GM21825 (cell line): ENCODE results near the gene RNU2-63P.
"Not testable (repeated sequence)": the region's sequence is repeated elsewhere in the genome, so short reads cannot be mapped to it uniquely, and the experiment has no call there.

Source experiments
- ATAC-seq: cut with Tn5 transposase; IDR thresholded peaks from one replicate; pipeline ENCODE4 v1.9.1; 2021; ENCODE audit warnings: mild to moderate bottlenecking, moderate library complexity; ENCODE audit not compliant: unreplicated experiment

Gene RNU2-63P

DNA sequence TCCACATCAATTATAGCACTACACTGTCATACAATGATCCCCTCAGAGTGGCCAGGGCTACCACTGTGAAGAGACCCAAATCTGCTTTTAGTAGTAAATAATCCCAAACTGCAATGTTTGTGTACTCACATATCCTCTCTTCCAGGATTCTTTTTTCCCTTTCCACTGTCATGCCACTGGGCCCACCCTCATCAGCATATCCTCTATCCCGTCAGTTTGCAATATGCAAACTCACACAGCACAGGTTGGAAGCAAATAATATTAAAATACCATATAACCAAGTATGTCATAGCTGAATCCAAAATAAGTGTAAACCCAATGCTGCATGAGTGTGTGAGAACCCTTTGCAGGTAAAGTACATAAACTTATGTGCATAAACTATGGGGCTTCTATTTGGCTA, 28.9 kb downstream of the RNU2-63P start:
- ATAC-seq = not testable (repeated sequence)

GRCh38 chr2:87985902-87986301, 30.4 kb downstream of the RNU2-63P start:
- ATAC-seq = not testable (repeated sequence)

GRCh38 chr2:87981182-87981581, 35.2 kb downstream of the RNU2-63P start:
- ATAC-seq = not testable (repeated sequence)

DNA sequence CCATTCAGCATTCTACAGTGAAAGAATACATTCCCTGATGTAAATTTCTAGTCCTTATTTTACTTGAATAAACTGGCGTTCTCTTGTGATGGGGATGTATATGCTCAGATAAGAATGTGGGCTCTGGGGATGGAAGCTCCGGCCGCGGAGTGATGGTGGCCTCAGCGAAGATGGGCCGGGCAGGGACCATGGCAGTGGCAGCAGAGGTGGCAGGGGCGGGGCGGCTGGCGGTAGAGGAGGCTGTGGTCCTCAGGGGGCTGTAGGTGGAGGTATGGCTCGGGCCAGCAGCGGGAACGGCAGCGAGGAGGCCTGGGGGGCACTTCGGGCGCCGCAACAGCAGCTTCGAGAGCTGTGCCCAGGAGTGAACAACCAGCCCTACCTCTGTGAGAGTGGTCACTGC, 44.0 kb downstream of the RNU2-63P start:
- ATAC-seq = not testable (repeated sequence)
